SK-N-SH (cell line): Measurements from ENCODE around the gene KCNK17. TPM values are rescaled to one million over a fixed set of nuclear protein-coding genes. Genes with fewer than 3 reads are reported as not detected.

ENCODE experiments used
- CTCF ChIA-PET: fragments of 300-600, 350-600 bp; formaldehyde crosslinking; extraction: SDS; loops from one replicate; lab custom pipeline; 2021; lab: Yijun Ruan, JAX
- POLR2A ChIA-PET: fragments of 350-600 bp; sonication (Branson Sonifier 250); formaldehyde crosslinking; extraction: SDS; loops from one replicate; lab custom pipeline; 2020; ENCODE audit warnings: antibody characterized with exemption, inconsistent platforms; lab: Yijun Ruan, JAX
- DNase-seq: peaks from one replicate; pipeline ENCODE4 v3.0.0; 2012
- H2AFZ ChIP-seq: fragments of 200-600 bp; sonication (generic); 2 replicates; pipeline ENCODE4 v1.8.1; 2016; ENCODE audit warnings: antibody characterized with exemption, mild to moderate bottlenecking, low read depth
- H3F3A ChIP-seq: fragments of 200-600 bp; sonication (generic); replicated peaks from 2 replicates; pipeline ENCODE3; 2016; ENCODE audit warnings: antibody characterized with exemption, mild to moderate bottlenecking; ENCODE audit not compliant: insufficient read depth
- H3K27ac ChIP-seq, 2 experiments: fragments of 200-500 bp in 1 of 2; fragments of 200-600 bp in 1 of 2; sonication (Bioruptor generic) in 1 of 2; sonication (generic), shearing (Covaris generic) in 1 of 2; 2 replicates each; pipeline versions ENCODE4 v1.5.1 to v1.6.1; 2014 to 2016; ENCODE audit warnings: low read depth in 2 of 2, inconsistent platforms in 1 of 2, low read length in 1 of 2, mild to moderate bottlenecking in 1 of 2, mixed read lengths in 1 of 2
- H3K27me3 ChIP-seq: fragments of 200-600 bp; sonication (generic), shearing (Covaris generic); 2 replicates; pipeline ENCODE4 v1.6.1; 2016; ENCODE audit warnings: mixed run types; ENCODE audit not compliant: insufficient read depth
- H3K36me3 ChIP-seq, 2 experiments: fragments of 200-500 bp in 1 of 2; fragments of 200-600 bp in 1 of 2; sonication (Bioruptor generic) in 1 of 2; sonication (generic) in 1 of 2; replicated peaks in 1 of 2; 2 replicates each; pipeline versions ENCODE3 to v1.5.1; 2014 to 2016; ENCODE audit warnings: low read length in 1 of 2, mild to moderate bottlenecking in 1 of 2; ENCODE audit not compliant: insufficient read depth in 2 of 2, control insufficient read depth in 1 of 2
- H3K4me1 ChIP-seq, 2 experiments: fragments of 200-500 bp in 1 of 2; fragments of 200-600 bp in 1 of 2; sonication (Bioruptor generic) in 1 of 2; sonication (generic), shearing (Covaris generic) in 1 of 2; 2 replicates each; pipeline versions ENCODE4 v1.5.1 to v1.6.1; 2014 to 2016; ENCODE audit warnings: low read depth in 1 of 2, low read length in 1 of 2, mixed run types in 1 of 2; ENCODE audit not compliant: insufficient read depth in 2 of 2, control insufficient read depth in 1 of 2
- H3K4me2 ChIP-seq: fragments of 200-600 bp; sonication (generic), shearing (Covaris generic); 2 replicates; pipeline ENCODE4 v1.6.1; 2017; ENCODE audit warnings: mixed run types
- H3K4me3 ChIP-seq, 2 experiments: fragments of 200-500 bp in 1 of 2; fragments of 200-600 bp in 1 of 2; sonication (Bioruptor generic) in 1 of 2; sonication (generic), shearing (Covaris generic) in 1 of 2; 2 replicates each; pipeline versions ENCODE4 v1.5.1 to v1.8.1; 2014 to 2016; ENCODE audit warnings: low read depth in 2 of 2, inconsistent platforms in 1 of 2, low read length in 1 of 2, mild to moderate bottlenecking in 1 of 2, mixed read lengths in 1 of 2, moderate library complexity in 1 of 2
- H3K79me2 ChIP-seq: fragments of 200-600 bp; sonication (generic); 2 replicates; pipeline ENCODE4 v1.8.1; 2017; ENCODE audit warnings: mild to moderate bottlenecking; ENCODE audit not compliant: insufficient read depth
- H3K9ac ChIP-seq: fragments of 200-600 bp; sonication (generic); 2 replicates; pipeline ENCODE4 v1.6.1; 2017; ENCODE audit warnings: mixed run types
- H3K9me2 ChIP-seq: fragments of 200-600 bp; sonication (generic); 2 replicates; pipeline ENCODE4 v1.6.1; 2017; ENCODE audit warnings: mixed run types
- H3K9me3 ChIP-seq: fragments of 200-600 bp; sonication (generic); 2 replicates; pipeline ENCODE4 v1.6.1; 2017; ENCODE audit warnings: mixed run types, mild to moderate bottlenecking, moderate library complexity
- H4K20me1 ChIP-seq: fragments of 200-600 bp; sonication (generic); 2 replicates; pipeline ENCODE4 v1.6.1; 2017; ENCODE audit warnings: mild to moderate bottlenecking, mixed run types; ENCODE audit not compliant: insufficient read depth
- CHD2 ChIP-seq: fragments of 150-350 bp; IDR thresholded peaks from 2 replicates; pipeline ENCODE4 v1.6.1; 2018; ENCODE audit warnings: low read length; ENCODE audit not compliant: partially characterized antibody
- EP300 ChIP-seq, 2 experiments: IDR thresholded peaks; 2 replicates each; pipeline versions ENCODE4 v1.4.0 to v1.6.1; 2012; ENCODE audit warnings: borderline replicate concordance in 1 of 2, low read depth in 1 of 2, low read length in 1 of 2
- EZH2phosphoT487 ChIP-seq: fragments of 200-600 bp; sonication (generic); IDR thresholded peaks from 2 replicates; pipeline ENCODE4 v1.6.1; 2017; ENCODE audit warnings: low read depth, mixed run types, mild to moderate bottlenecking, antibody characterized with exemption, moderate library complexity, borderline replicate concordance
- FOSL2 ChIP-seq: IDR thresholded peaks from 2 replicates; pipeline ENCODE4 v1.4.0; 2012; ENCODE audit warnings: low read depth, mild to moderate bottlenecking, moderate library complexity, borderline replicate concordance
- FOXJ3 ChIP-seq: sonication (generic); formaldehyde crosslinking; IDR thresholded peaks from 2 replicates; pipeline ENCODE4 v1.5.1; 2020; ENCODE audit warnings: mild to moderate bottlenecking, missing genetic modification reagents
- FOXM1 ChIP-seq: IDR thresholded peaks from 2 replicates; pipeline ENCODE4 v1.4.0; 2012; ENCODE audit warnings: low read depth, mild to moderate bottlenecking
- GABPA ChIP-seq: IDR thresholded peaks from 2 replicates; pipeline ENCODE4 v1.4.0; 2012; ENCODE audit warnings: low read depth, mild to moderate bottlenecking
- GATA2 ChIP-seq: sonication (generic); formaldehyde crosslinking; IDR thresholded peaks from 2 replicates; pipeline ENCODE4 v1.5.0; 2020; ENCODE audit warnings: mild to moderate bottlenecking, missing genetic modification reagents
- MEF2A ChIP-seq: IDR thresholded peaks from 2 replicates; pipeline ENCODE4 v1.4.0; 2012; ENCODE audit warnings: low read depth, borderline replicate concordance
- NFIC ChIP-seq: IDR thresholded peaks from 2 replicates; pipeline ENCODE4 v1.4.0; 2012; ENCODE audit warnings: borderline replicate concordance
- NRF1 ChIP-seq: IDR thresholded peaks from 2 replicates; pipeline ENCODE4 v1.6.1; 2012; ENCODE audit warnings: low read depth, mild to moderate bottlenecking, low read length
- POLR2AphosphoS5 ChIP-seq: IDR thresholded peaks from 2 replicates; pipeline ENCODE4 v1.6.1; 2012; ENCODE audit warnings: low read depth, low read length
- RCOR1 ChIP-seq: fragments of 150-350 bp; IDR thresholded peaks from 2 replicates; pipeline ENCODE4 v1.6.1; 2017; ENCODE audit warnings: antibody characterized with exemption, low read length
- RFX5 ChIP-seq: IDR thresholded peaks from 2 replicates; pipeline ENCODE4 v1.6.1; 2012; ENCODE audit warnings: mild to moderate bottlenecking, improper control_type of control experiment, low read length
- SIN3A ChIP-seq: IDR thresholded peaks from 2 replicates; pipeline ENCODE4 v1.6.1; 2012; ENCODE audit warnings: low read depth, mild to moderate bottlenecking, low read length, moderate library complexity, borderline replicate concordance
- TCF12 ChIP-seq: IDR thresholded peaks from 2 replicates; pipeline ENCODE4 v1.4.0; 2012
- USF2 ChIP-seq: fragments of 150-350 bp; IDR thresholded peaks from 2 replicates; pipeline ENCODE4 v1.6.1; 2017; ENCODE audit warnings: antibody characterized with exemption, low read length, low read depth, borderline replicate concordance
- YY1 ChIP-seq: IDR thresholded peaks from 2 replicates; pipeline ENCODE4 v1.4.0; 2012; ENCODE audit warnings: low read depth, mild to moderate bottlenecking
- WGBS: methylation state at CpG from one replicate; pipeline ENCODE4 v1.1.6; 2017; ENCODE audit warnings: low lambda C conversion rate; 5-methylcytosine and 5-hydroxymethylcytosine counted together
- polyA plus RNA-seq, 3 experiments: library from polyadenylated mRNA; depleted of rRNA; stranded (reverse); fragments of >200 nt; gene quantifications; 2 replicates each; pipeline ENCODE4 v1.2.3, GENCODE V29; 2012
- TF ChIP-seq, protein P1 (sequence below): IDR thresholded peaks from 2 replicates; pipeline ENCODE4 v1.6.1; 2012; ENCODE audit warnings: mild to moderate bottlenecking, low read depth, low read length, moderate library complexity
- TF ChIP-seq, protein P2 (sequence below): fragments of 200-600 bp; sonication (generic); IDR thresholded peaks from 2 replicates; pipeline ENCODE4 v1.6.1; 2017; ENCODE audit warnings: antibody characterized with exemption, mild to moderate bottlenecking, moderate library complexity
- TF ChIP-seq, protein P3 (sequence below): IDR thresholded peaks from 2 replicates; pipeline ENCODE4 v1.4.0; 2012; ENCODE audit warnings: low read depth, borderline replicate concordance
- TF ChIP-seq, protein P4 (sequence below): IDR thresholded peaks from 2 replicates; pipeline ENCODE4 v1.4.0; 2012; ENCODE audit warnings: low read depth

The KCNK17 gene
- polyA plus RNA-seq, 1 of the 3 experiments (the other 2 are of a cell fraction), result not detected

GRCh38 chr6:39327507-39327906 is 13.3 kb upstream of the KCNK17 start:
- no peak overlapping the region for H3K4me3 ChIP-seq
- H2AFZ ChIP-seq, result no peak overlapping the region
- H3K27me3 ChIP-seq, result no peaks in the 10 kb centered on the region
- no peak overlapping the region for H3K9ac ChIP-seq
- H3F3A ChIP-seq, result no peaks in the 10 kb centered on the region
- H3K27ac ChIP-seq, result peak overlapping the region in 1 of 2 experiments; percentile 74; a peak in 2 of 4 replicates
- H3K9me3 ChIP-seq, result no peaks in the 10 kb centered on the region
- peaks cover 0 to 25% of the 10 kb centered on the region in 2 experiments; a peak in 2 of 4 replicates for H3K4me1 ChIP-seq
- no peak overlapping the region for H3K4me2 ChIP-seq
- H3K9me2 ChIP-seq, result no peaks in the 10 kb centered on the region
- DNase-seq, result peak; percentile 73
- TF ChIP-seq YY1, result no peak
- TF ChIP-seq TCF12, result peak; percentile 16; the same call in 1 of the 2 replicates
- no peak for TF ChIP-seq RFX5
- no peak for TF ChIP-seq MEF2A
- no peak for TF ChIP-seq CHD2
- TF ChIP-seq NRF1, result no peak
- TF ChIP-seq, protein P1, sequence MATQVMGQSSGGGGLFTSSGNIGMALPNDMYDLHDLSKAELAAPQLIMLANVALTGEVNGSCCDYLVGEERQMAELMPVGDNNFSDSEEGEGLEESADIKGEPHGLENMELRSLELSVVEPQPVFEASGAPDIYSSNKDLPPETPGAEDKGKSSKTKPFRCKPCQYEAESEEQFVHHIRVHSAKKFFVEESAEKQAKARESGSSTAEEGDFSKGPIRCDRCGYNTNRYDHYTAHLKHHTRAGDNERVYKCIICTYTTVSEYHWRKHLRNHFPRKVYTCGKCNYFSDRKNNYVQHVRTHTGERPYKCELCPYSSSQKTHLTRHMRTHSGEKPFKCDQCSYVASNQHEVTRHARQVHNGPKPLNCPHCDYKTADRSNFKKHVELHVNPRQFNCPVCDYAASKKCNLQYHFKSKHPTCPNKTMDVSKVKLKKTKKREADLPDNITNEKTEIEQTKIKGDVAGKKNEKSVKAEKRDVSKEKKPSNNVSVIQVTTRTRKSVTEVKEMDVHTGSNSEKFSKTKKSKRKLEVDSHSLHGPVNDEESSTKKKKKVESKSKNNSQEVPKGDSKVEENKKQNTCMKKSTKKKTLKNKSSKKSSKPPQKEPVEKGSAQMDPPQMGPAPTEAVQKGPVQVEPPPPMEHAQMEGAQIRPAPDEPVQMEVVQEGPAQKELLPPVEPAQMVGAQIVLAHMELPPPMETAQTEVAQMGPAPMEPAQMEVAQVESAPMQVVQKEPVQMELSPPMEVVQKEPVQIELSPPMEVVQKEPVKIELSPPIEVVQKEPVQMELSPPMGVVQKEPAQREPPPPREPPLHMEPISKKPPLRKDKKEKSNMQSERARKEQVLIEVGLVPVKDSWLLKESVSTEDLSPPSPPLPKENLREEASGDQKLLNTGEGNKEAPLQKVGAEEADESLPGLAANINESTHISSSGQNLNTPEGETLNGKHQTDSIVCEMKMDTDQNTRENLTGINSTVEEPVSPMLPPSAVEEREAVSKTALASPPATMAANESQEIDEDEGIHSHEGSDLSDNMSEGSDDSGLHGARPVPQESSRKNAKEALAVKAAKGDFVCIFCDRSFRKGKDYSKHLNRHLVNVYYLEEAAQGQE, result no peak
- peak; percentile 6; the same call in 1 of the 2 replicates for TF ChIP-seq RCOR1
- TF ChIP-seq USF2, result no peak
- TF ChIP-seq SIN3A, result no peak
- TF ChIP-seq FOXJ3 (CRISPR knock-in tag), result peak; percentile 32; the same call in 1 of the 2 replicates
- no peak for TF ChIP-seq POLR2AphosphoS5
- TF ChIP-seq FOSL2, result no peak
- TF ChIP-seq EZH2phosphoT487, result no peak
- peak in 1 of 2 experiments; percentile 78; a peak in 1 of 4 replicates for TF ChIP-seq EP300 (IDR thresholded peaks at IDR 0.05; ENCODE audit: borderline replicate concordance in 1 of 2, low read depth in 1 of 2, low read length in 1 of 2)
- TF ChIP-seq GABPA, result no peak
- TF ChIP-seq FOXM1, result no peak
- no peak for TF ChIP-seq NFIC
- TF ChIP-seq, protein P2, sequence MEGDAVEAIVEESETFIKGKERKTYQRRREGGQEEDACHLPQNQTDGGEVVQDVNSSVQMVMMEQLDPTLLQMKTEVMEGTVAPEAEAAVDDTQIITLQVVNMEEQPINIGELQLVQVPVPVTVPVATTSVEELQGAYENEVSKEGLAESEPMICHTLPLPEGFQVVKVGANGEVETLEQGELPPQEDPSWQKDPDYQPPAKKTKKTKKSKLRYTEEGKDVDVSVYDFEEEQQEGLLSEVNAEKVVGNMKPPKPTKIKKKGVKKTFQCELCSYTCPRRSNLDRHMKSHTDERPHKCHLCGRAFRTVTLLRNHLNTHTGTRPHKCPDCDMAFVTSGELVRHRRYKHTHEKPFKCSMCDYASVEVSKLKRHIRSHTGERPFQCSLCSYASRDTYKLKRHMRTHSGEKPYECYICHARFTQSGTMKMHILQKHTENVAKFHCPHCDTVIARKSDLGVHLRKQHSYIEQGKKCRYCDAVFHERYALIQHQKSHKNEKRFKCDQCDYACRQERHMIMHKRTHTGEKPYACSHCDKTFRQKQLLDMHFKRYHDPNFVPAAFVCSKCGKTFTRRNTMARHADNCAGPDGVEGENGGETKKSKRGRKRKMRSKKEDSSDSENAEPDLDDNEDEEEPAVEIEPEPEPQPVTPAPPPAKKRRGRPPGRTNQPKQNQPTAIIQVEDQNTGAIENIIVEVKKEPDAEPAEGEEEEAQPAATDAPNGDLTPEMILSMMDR, result no peak
- TF ChIP-seq GATA2 (CRISPR knock-in tag), result peak; percentile 77
- TF ChIP-seq, protein P3, sequence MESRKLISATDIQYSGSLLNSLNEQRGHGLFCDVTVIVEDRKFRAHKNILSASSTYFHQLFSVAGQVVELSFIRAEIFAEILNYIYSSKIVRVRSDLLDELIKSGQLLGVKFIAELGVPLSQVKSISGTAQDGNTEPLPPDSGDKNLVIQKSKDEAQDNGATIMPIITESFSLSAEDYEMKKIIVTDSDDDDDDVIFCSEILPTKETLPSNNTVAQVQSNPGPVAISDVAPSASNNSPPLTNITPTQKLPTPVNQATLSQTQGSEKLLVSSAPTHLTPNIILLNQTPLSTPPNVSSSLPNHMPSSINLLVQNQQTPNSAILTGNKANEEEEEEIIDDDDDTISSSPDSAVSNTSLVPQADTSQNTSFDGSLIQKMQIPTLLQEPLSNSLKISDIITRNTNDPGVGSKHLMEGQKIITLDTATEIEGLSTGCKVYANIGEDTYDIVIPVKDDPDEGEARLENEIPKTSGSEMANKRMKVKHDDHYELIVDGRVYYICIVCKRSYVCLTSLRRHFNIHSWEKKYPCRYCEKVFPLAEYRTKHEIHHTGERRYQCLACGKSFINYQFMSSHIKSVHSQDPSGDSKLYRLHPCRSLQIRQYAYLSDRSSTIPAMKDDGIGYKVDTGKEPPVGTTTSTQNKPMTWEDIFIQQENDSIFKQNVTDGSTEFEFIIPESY, result no peak
- TF ChIP-seq, protein P4, sequence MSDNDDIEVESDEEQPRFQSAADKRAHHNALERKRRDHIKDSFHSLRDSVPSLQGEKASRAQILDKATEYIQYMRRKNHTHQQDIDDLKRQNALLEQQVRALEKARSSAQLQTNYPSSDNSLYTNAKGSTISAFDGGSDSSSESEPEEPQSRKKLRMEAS, result no peak
- H3K36me3 ChIP-seq, result no peaks in the 10 kb centered on the region
- no peaks in the 10 kb centered on the region for H3K79me2 ChIP-seq
- no peaks in the 10 kb centered on the region for H4K20me1 ChIP-seq
- CTCF ChIA-PET, result interaction anchor here (0.9 to 1.5 kb wide), 4 partner anchors 14 to 298 kb away, joined by 3 to 4 read pairs (median 4); no protein-coding TSS in a partner anchor
- WGBS, result 23% methylated on average over 5 of the region's 5 CpGs
- POLR2A ChIA-PET, result no interaction called here
